ENCODE data around the gene SEMA3F. TPM values are rescaled to one million over a fixed set of nuclear protein-coding genes. Genes with fewer than 3 reads are reported as not detected.

SEMA3F gene
- total and polyA plus RNA-seq, 2 experiments from 2014 or later: 2.3 to 67.6 TPM

DNA sequence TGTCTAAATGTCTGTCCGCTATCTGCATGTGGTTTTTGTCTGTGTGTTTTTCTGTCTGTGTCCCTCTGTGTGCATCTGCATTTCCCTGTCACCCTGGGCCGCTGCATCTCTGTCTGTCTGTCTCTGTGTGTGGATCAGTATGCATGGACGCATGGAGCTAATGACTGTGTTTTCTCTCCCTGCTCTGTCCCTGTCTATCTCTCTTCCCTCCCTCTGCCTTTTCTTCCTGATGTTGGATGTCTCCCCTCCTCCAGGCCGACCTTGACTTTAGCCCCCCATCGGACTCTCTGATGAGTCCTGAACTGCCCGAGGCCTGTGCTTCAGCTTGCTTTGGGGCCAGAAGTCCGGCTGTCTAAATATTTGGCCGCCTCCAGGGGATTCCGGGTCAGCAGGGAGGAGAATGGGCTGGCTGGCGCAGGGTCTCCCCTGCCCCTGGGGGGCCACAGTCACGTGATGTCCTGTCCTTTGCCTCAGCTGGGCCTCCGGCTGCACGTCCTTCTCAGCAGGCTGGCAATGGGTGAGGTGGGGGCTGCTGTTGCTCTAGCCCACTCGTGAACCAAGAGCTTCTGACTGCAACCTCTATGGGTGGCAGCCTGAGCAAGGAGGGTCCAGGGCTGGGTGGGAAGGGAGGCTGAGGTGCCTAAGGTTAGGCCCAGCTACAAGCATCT lies 53.7 kb downstream of the SEMA3F start (continued):
- TF ChIP-seq, protein P1, sequence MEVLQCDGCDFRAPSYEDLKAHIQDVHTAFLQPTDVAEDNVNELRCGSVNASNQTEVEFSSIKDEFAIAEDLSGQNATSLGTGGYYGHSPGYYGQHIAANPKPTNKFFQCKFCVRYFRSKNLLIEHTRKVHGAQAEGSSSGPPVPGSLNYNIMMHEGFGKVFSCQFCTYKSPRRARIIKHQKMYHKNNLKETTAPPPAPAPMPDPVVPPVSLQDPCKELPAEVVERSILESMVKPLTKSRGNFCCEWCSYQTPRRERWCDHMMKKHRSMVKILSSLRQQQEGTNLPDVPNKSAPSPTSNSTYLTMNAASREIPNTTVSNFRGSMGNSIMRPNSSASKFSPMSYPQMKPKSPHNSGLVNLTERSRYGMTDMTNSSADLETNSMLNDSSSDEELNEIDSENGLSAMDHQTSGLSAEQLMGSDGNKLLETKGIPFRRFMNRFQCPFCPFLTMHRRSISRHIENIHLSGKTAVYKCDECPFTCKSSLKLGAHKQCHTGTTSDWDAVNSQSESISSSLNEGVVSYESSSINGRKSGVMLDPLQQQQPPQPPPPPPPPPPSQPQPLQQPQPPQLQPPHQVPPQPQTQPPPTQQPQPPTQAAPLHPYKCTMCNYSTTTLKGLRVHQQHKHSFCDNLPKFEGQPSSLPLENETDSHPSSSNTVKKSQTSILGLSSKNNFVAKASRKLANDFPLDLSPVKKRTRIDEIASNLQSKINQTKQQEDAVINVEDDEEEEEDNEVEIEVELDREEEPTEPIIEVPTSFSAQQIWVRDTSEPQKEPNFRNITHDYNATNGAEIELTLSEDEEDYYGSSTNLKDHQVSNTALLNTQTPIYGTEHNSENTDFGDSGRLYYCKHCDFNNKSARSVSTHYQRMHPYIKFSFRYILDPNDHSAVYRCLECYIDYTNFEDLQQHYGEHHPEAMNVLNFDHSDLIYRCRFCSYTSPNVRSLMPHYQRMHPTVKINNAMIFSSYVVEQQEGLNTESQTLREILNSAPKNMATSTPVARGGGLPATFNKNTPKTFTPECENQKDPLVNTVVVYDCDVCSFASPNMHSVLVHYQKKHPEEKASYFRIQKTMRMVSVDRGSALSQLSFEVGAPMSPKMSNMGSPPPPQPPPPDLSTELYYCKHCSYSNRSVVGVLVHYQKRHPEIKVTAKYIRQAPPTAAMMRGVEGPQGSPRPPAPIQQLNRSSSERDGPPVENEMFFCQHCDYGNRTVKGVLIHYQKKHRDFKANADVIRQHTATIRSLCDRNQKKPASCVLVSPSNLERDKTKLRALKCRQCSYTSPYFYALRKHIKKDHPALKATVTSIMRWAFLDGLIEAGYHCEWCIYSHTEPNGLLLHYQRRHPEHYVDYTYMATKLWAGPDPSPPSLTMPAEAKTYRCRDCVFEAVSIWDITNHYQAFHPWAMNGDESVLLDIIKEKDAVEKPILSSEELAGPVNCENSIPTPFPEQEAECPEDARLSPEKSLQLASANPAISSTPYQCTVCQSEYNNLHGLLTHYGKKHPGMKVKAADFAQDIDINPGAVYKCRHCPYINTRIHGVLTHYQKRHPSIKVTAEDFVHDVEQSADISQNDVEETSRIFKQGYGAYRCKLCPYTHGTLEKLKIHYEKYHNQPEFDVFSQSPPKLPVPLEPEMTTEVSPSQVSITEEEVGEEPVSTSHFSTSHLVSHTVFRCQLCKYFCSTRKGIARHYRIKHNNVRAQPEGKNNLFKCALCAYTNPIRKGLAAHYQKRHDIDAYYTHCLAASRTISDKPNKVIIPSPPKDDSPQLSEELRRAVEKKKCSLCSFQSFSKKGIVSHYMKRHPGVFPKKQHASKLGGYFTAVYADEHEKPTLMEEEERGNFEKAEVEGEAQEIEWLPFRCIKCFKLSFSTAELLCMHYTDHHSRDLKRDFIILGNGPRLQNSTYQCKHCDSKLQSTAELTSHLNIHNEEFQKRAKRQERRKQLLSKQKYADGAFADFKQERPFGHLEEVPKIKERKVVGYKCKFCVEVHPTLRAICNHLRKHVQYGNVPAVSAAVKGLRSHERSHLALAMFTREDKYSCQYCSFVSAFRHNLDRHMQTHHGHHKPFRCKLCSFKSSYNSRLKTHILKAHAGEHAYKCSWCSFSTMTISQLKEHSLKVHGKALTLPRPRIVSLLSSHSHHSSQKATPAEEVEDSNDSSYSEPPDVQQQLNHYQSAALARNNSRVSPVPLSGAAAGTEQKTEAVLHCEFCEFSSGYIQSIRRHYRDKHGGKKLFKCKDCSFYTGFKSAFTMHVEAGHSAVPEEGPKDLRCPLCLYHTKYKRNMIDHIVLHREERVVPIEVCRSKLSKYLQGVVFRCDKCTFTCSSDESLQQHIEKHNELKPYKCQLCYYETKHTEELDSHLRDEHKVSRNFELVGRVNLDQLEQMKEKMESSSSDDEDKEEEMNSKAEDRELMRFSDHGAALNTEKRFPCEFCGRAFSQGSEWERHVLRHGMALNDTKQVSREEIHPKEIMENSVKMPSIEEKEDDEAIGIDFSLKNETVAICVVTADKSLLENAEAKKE (CRISPR knock-in tag; IDR thresholded peaks at IDR 0.05): no peak
- no peak for TF ChIP-seq ZNF331 (CRISPR knock-in tag; IDR thresholded peaks at IDR 0.05; ENCODE audit: low read depth)

DNA sequence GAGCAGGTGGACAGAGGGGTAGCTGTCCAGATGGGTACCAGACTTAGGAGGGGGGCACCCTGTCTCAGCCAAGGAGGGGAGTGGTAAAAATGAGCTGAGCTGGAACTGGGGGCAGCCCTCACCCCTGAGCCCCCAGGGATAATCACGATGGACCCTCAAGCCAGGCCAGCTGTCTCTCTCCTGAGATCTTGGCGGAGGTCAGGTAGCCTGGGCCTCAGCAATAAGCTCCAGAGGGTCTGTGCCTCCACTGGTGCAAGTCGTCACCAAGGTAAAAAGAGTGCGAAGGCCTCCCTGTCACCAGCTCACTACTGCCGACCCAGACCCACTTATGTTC lies 55.0 kb downstream of the SEMA3F start:
- H3K4me3 Mint-ChIP-seq: no peak overlapping the region
- H3K4me1 Mint-ChIP-seq: peaks cover 14% of the 10 kb centered on the region
- H3K4me2 ChIP-seq: no peak overlapping the region
- H2AFZ ChIP-seq: no peak overlapping the region
- no peak overlapping the region for H3K27ac Mint-ChIP-seq
- DNase-seq (ENCODE audit: low spot score) (no peak), ATAC-seq (no peak)
- H3K27me3 ChIP-seq (ENCODE audit: insufficient read depth): peaks cover 20% of the 10 kb centered on the region
- no peak overlapping the region for H3K27ac ChIP-seq (ENCODE audit: low read depth)
- no peak overlapping the region for H3K4me3 ChIP-seq
- no peaks in the 10 kb centered on the region for H3K36me3 Mint-ChIP-seq (ENCODE audit: low read depth)
- peaks cover 18% of the 10 kb centered on the region for H3K27me3 Mint-ChIP-seq (ENCODE audit: insufficient read depth, low read depth, poor library complexity)
- no peaks in the 10 kb centered on the region for H4K20me1 ChIP-seq (replicated peaks; ENCODE audit: insufficient read depth)
- H3K9me3 Mint-ChIP-seq: no peaks in the 10 kb centered on the region
- no peak for TF ChIP-seq ZNF331 (CRISPR knock-in tag; IDR thresholded peaks at IDR 0.05; ENCODE audit: low read depth)
- TF ChIP-seq, protein P2, sequence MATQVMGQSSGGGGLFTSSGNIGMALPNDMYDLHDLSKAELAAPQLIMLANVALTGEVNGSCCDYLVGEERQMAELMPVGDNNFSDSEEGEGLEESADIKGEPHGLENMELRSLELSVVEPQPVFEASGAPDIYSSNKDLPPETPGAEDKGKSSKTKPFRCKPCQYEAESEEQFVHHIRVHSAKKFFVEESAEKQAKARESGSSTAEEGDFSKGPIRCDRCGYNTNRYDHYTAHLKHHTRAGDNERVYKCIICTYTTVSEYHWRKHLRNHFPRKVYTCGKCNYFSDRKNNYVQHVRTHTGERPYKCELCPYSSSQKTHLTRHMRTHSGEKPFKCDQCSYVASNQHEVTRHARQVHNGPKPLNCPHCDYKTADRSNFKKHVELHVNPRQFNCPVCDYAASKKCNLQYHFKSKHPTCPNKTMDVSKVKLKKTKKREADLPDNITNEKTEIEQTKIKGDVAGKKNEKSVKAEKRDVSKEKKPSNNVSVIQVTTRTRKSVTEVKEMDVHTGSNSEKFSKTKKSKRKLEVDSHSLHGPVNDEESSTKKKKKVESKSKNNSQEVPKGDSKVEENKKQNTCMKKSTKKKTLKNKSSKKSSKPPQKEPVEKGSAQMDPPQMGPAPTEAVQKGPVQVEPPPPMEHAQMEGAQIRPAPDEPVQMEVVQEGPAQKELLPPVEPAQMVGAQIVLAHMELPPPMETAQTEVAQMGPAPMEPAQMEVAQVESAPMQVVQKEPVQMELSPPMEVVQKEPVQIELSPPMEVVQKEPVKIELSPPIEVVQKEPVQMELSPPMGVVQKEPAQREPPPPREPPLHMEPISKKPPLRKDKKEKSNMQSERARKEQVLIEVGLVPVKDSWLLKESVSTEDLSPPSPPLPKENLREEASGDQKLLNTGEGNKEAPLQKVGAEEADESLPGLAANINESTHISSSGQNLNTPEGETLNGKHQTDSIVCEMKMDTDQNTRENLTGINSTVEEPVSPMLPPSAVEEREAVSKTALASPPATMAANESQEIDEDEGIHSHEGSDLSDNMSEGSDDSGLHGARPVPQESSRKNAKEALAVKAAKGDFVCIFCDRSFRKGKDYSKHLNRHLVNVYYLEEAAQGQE (IDR thresholded peaks at IDR 0.05; ENCODE audit: unreplicated experiment): no peak
- no peak for TF ChIP-seq EZH2phosphoT487 (IDR thresholded peaks at IDR 0.05; ENCODE audit: unreplicated experiment)
- no peaks in the 10 kb centered on the region for H3K9me2 ChIP-seq (ENCODE audit: insufficient read depth)
- no peaks in the 10 kb centered on the region for H3K79me2 ChIP-seq (replicated peaks; ENCODE audit: insufficient read depth)
- H3F3A ChIP-seq (replicated peaks; ENCODE audit: low read depth): 0 out of 2 replicates have a peak, but pooled peaks cover 6% of the 10 kb centered on the region
- no peaks in the 10 kb centered on the region for H3K36me3 ChIP-seq (ENCODE audit: insufficient read depth)
- no peaks in the 10 kb centered on the region for H3K4me1 ChIP-seq (ENCODE audit: insufficient read depth)

Measured in GM23338 (cell line).